Suprapubic skin (tissue), 4 donors: ENCODE data around the gene WNT8B.

Experiments
- CTCF ChIP-seq, 2 donors: fragments of 200-600 bp in 1 of 2; fragments of 450-650 bp in 1 of 2; sonication (generic) in 1 of 2; IDR thresholded peaks; one replicate each; pipeline ENCODE4 v1.5.1; 2016 to 2019; ENCODE audit warnings: antibody characterized with exemption in 2 of 2, mild to moderate bottlenecking in 1 of 2, moderate library complexity in 1 of 2
- EP300 ChIP-seq: sonication (generic); formaldehyde crosslinking; IDR thresholded peaks from one replicate; pipeline ENCODE4 v1.6.1; 2017; ENCODE audit warnings: antibody characterized with exemption
- POLR2A ChIP-seq, 2 donors: fragments of 450-650 bp; IDR thresholded peaks; one replicate each; pipeline ENCODE4 v1.6.1; 2017; ENCODE audit warnings: antibody characterized with exemption in 2 of 2, mild to moderate bottlenecking in 2 of 2, moderate library complexity in 2 of 2
- POLR2AphosphoS5 ChIP-seq, 3 donors: sonication (generic); formaldehyde crosslinking; IDR thresholded peaks; one replicate each; pipeline ENCODE4 v1.6.1; 2017; ENCODE audit warnings: antibody characterized with exemption in 3 of 3

GRCh38 chr10:100448951-100449350 lies 13.9 kb upstream of the WNT8B start:
- no peak for TF ChIP-seq CTCF (IDR thresholded peaks at IDR 0.05)
- no peak for TF ChIP-seq POLR2A (IDR thresholded peaks at IDR 0.05)
- no peak for TF ChIP-seq POLR2AphosphoS5 (IDR thresholded peaks at IDR 0.05)
- no peak for TF ChIP-seq EP300
